Astrocyte of the spinal cord (primary cell): Measurements from ENCODE around the gene XKR3.
"Not testable (repeated sequence)": the region's sequence is repeated elsewhere in the genome, so short reads cannot be mapped to it uniquely, and the experiment has no call there.

Source experiments
- DNase-seq: peaks from one replicate; pipeline ENCODE4 v3.0.0; 2011; ENCODE audit warnings: low read depth, low spot score
- H3K4me3 ChIP-seq: 2 replicates; pipeline ENCODE4 v1.5.1; 2011; ENCODE audit warnings: low read depth, mild to moderate bottlenecking, low read length, moderate library complexity
- CTCF ChIP-seq: IDR thresholded peaks from 2 replicates; pipeline ENCODE4 v1.5.1; 2012; ENCODE audit warnings: low read depth, mild to moderate bottlenecking, low read length, inconsistent platforms
- in situ Hi-C: cut with HindIII; loops from 2 replicates; pipeline ENCODE4 v1.10.0; 2017; ENCODE audit warnings: low sequenced_read_pairs

Gene XKR3

GRCh38 chr22:16800358-16800757 lies 24.9 kb downstream of the XKR3 start:
- in situ Hi-C loops, result no loop called here

GRCh38 chr22:16795504-16795903 lies 29.7 kb downstream of the XKR3 start:
- in situ Hi-C loops, DNase-seq, H3K4me3 ChIP-seq: not testable (repeated sequence)

More at GRCh38 chr22:16800358-16800757, 24.9 kb downstream of the XKR3 start:
- no peak overlapping the region for H3K4me3 ChIP-seq
- no peak for TF ChIP-seq CTCF
- DNase-seq, result no peak

- TF ChIP-seq CTCF, result no peak
- in situ Hi-C loops, result no loop called here
- H3K4me3 ChIP-seq, result no peak overlapping the region
- no peak for DNase-seq
Observed at GRCh38 chr22:16793831-16794230, 31.4 kb downstream of the XKR3 start.

GRCh38 chr22:16789860-16790493 lies 35.2 kb downstream of the XKR3 start:
- TF ChIP-seq CTCF, result no peak
- in situ Hi-C loops, result no loop called here
- H3K4me3 ChIP-seq, result no peak overlapping the region
- DNase-seq, result no peak

- no peak overlapping the region for H3K4me3 ChIP-seq
- in situ Hi-C loops, result no loop called here
- no peak for DNase-seq
- TF ChIP-seq CTCF, result peak; percentile 7
Observed at GRCh38 chr22:16783930-16784354, 41.3 kb downstream of the XKR3 start.

- no peak for TF ChIP-seq CTCF
- DNase-seq, result no peak
- no peak overlapping the region for H3K4me3 ChIP-seq
- in situ Hi-C loops, result no loop called here
Observed at GRCh38 chr22:16783453-16783852, 41.8 kb downstream of the XKR3 start.

- DNase-seq, result no peak
- in situ Hi-C loops, result no loop called here
- no peak for TF ChIP-seq CTCF
Observed at GRCh38 chr22:16781764-16782329, 43.4 kb downstream of the XKR3 start.

More at GRCh38 chr22:16781764-16782329, 43.4 kb downstream of the XKR3 start:
- no peak overlapping the region for H3K4me3 ChIP-seq
